Thyroid gland (tissue), 4 donors: ENCODE results near the gene KANSL1. TPM values are rescaled to one million over a fixed set of nuclear protein-coding genes. Genes with fewer than 3 reads are reported as not detected.

Experiments
- DNase-seq, 2 donors: peaks; one replicate each; pipeline ENCODE4 v3.0.0-alpha.2; 2019
- H3K27ac ChIP-seq, 3 donors: fragments of 200-600 bp; sonication (generic); 1 replicate in 2 of 3; 2 replicates in 1 of 3; pipeline ENCODE4 v1.5.1; 2016 to 2019; ENCODE audit warnings: mild to moderate bottlenecking in 1 of 3, moderate library complexity in 1 of 3
- H3K27me3 ChIP-seq: fragments of 200-600 bp; sonication (generic); one replicate; pipeline ENCODE4 v1.5.1; 2019
- H3K36me3 ChIP-seq, 2 donors: fragments of 200-600 bp; sonication (generic); one replicate each; pipeline ENCODE4 v1.5.1; 2016 to 2019
- H3K4me1 ChIP-seq, 2 donors: fragments of 200-600 bp; sonication (generic); one replicate each; pipeline ENCODE4 v1.5.1; 2017 to 2019
- H3K4me3 ChIP-seq, 3 donors: fragments of 200-600 bp; sonication (generic); replicated peaks in 1 of 3; 1 replicate in 2 of 3; 2 replicates in 1 of 3; pipeline ENCODE4 v1.5.1; 2016; ENCODE audit warnings: mild to moderate bottlenecking in 1 of 3
- H3K9me3 ChIP-seq: fragments of 200-600 bp; sonication (generic); one replicate; pipeline ENCODE4 v1.5.1; 2017
- CTCF ChIP-seq, 6 experiments: fragments of 200-600 bp in 3 of 6; fragments of 450-650 bp in 3 of 6; sonication (generic) in 3 of 6; IDR thresholded peaks; one replicate each; pipeline ENCODE4 v1.5.1; 2016 to 2019; ENCODE audit warnings: antibody characterized with exemption in 6 of 6, mild to moderate bottlenecking in 2 of 6, inconsistent platforms in 1 of 6, moderate library complexity in 1 of 6
- POLR2A ChIP-seq, 2 donors: fragments of 450-650 bp; IDR thresholded peaks; one replicate each; pipeline ENCODE4 v1.6.1; 2017; ENCODE audit warnings: antibody characterized with exemption in 2 of 2, mild to moderate bottlenecking in 2 of 2, moderate library complexity in 1 of 2
- WGBS, 2 donors: methylation state at CpG; one replicate each; pipeline ENCODE4 v1.1.5; 2017; 5-methylcytosine and 5-hydroxymethylcytosine counted together
- intact Hi-C: fragments of 100-400 bp; cut with DNase I; formaldehyde crosslinking; loops from one replicate; pipeline ENCODE4 v1.15.1; 2023
- total RNA-seq, 4 donors: library from RNA; depleted of rRNA; stranded (reverse); fragments of >200 nt; gene quantifications; one replicate each; pipeline ENCODE4 v1.2.3, GENCODE V29; 2016

KANSL1 gene
- total RNA-seq, 4 donors from 2014 or later = 90.7 to 209 (median 124) TPM

- Histone ChIP-seq H3K4me1 (peaks cover 40 to 69% of the 10 kb centered on the region in 2 donors), H3K4me3 (no peak overlapping the region), H3K27ac (peak overlapping the region in 2 of 3 donors; percentile 42 to 68), H3K27me3 (no peaks in the 10 kb centered on the region), H3K9me3 (no peaks in the 10 kb centered on the region), H3K36me3 (no peaks in the 10 kb centered on the region)
- TF ChIP-seq POLR2A (IDR thresholded peaks at IDR 0.05) = no peak
- TF ChIP-seq CTCF (IDR thresholded peaks at IDR 0.05) = no peak
- 30% methylated on average over 4 of the region's 4 CpGs for WGBS, 2 donors
- intact Hi-C loops = no loop called here
- peak; percentile 75 to 82 for DNase-seq
Observed at GRCh38 chr17:46086821-46087220, 106.4 kb downstream of the KANSL1 start.

GRCh38 chr17:46085522-46085921 lies 107.7 kb downstream of the KANSL1 start:
- intact Hi-C loops = no loop called here
- peaks cover 44 to 81% of the 10 kb centered on the region in 2 donors for H3K4me1 ChIP-seq

GRCh38 chr17:46082257-46082656 lies 111.0 kb downstream of the KANSL1 start:
- no peaks in the 10 kb centered on the region for H3K9me3 ChIP-seq
- DNase-seq = no peak
- H3K4me1 ChIP-seq = peaks cover 33 to 80% of the 10 kb centered on the region in 2 donors
- 30 to 64% methylated on average over 2 of the region's 2 CpGs for WGBS, 2 donors
- H3K27ac ChIP-seq = peak overlapping the region; percentile 5 to 47 (median 18)
- no peaks in the 10 kb centered on the region for H3K27me3 ChIP-seq
- H3K4me3 ChIP-seq = no peak overlapping the region
- TF ChIP-seq POLR2A (IDR thresholded peaks at IDR 0.05) (no peak), CTCF (IDR thresholded peaks at IDR 0.05) (no peak)
- H3K36me3 ChIP-seq = no peaks in the 10 kb centered on the region
- intact Hi-C loops = no loop called here

More at GRCh38 chr17:46085522-46085921, 107.7 kb downstream of the KANSL1 start:
- Histone ChIP-seq H3K9me3 (no peaks in the 10 kb centered on the region), H3K27me3 (no peaks in the 10 kb centered on the region), H3K36me3 (no peaks in the 10 kb centered on the region), H3K4me3 (no peak overlapping the region), H3K27ac (no peak overlapping the region)
- DNase-seq = no peak
- no peak for TF ChIP-seq CTCF (IDR thresholded peaks at IDR 0.05)
- no peak for TF ChIP-seq POLR2A (IDR thresholded peaks at IDR 0.05)
- 88 to 90% methylated on average over 6 of the region's 6 CpGs for WGBS, 2 donors

GRCh38 chr17:46081018-46081320 lies 112.3 kb downstream of the KANSL1 start:
- Histone ChIP-seq H3K4me3 (no peak overlapping the region), H3K4me1 (peaks cover 28 to 72% of the 10 kb centered on the region in 2 donors), H3K27me3 (no peaks in the 10 kb centered on the region), H3K27ac (no peak overlapping the region), H3K36me3 (no peaks in the 10 kb centered on the region), H3K9me3 (no peaks in the 10 kb centered on the region)
- no peak for TF ChIP-seq POLR2A (IDR thresholded peaks at IDR 0.05)
- TF ChIP-seq CTCF (IDR thresholded peaks at IDR 0.05) = no peak
- DNase-seq = no peak
- intact Hi-C loops = no loop called here

- 95 to 98% methylated on average over 6 of the region's 6 CpGs for WGBS, 2 donors
- Histone ChIP-seq H3K27ac (no peak overlapping the region), H3K4me3 (no peak overlapping the region), H3K4me1 (peaks cover 28 to 76% of the 10 kb centered on the region in 2 donors), H3K9me3 (no peaks in the 10 kb centered on the region), H3K27me3 (no peaks in the 10 kb centered on the region), H3K36me3 (no peaks in the 10 kb centered on the region)
- no peak for TF ChIP-seq POLR2A (IDR thresholded peaks at IDR 0.05)
- no peak for TF ChIP-seq CTCF (IDR thresholded peaks at IDR 0.05)
- intact Hi-C loops = no loop called here
- DNase-seq = no peak
Observed at GRCh38 chr17:46080118-46081017, 112.9 kb downstream of the KANSL1 start.
